AG04449 (cell line): ENCODE results near the gene SLC4A7.

Experiments used
- CTCF ChIA-PET: fragments of 350-600 bp; formaldehyde crosslinking; extraction: SDS; loops from one replicate; lab custom pipeline; 2021; ENCODE audit warnings: antibody characterized with exemption; lab: Yijun Ruan, JAX
- POLR2A ChIA-PET: fragments of 400-600, 350-600 bp; formaldehyde crosslinking; extraction: SDS; loops from one replicate; lab custom pipeline; 2020; ENCODE audit warnings: antibody characterized with exemption, inconsistent platforms; lab: Yijun Ruan, JAX
- DNase-seq: peaks from one replicate; pipeline ENCODE4 v3.0.0-alpha.2; 2010; ENCODE audit warnings: low read depth, low spot score
- H3K4me3 ChIP-seq: 2 replicates; pipeline ENCODE4 v1.5.1; 2011; ENCODE audit warnings: low read depth, mild to moderate bottlenecking, control low read depth, low read length
- CTCF ChIP-seq: IDR thresholded peaks from one replicate; pipeline ENCODE4 v1.5.1; 2011; ENCODE audit warnings: mild to moderate bottlenecking, moderate library complexity, low read length, control low read depth, inconsistent platforms; ENCODE audit not compliant: insufficient read depth; ENCODE audit errors: missing control alignments

Gene SLC4A7

GRCh38 chr3:27384191-27384590 is 100.0 kb downstream of the SLC4A7 start:
- ChIA-PET POLR2A (no interaction called here), CTCF (no interaction called here)
- DNase-seq: no peak
- no peak overlapping the region for H3K4me3 ChIP-seq
- TF ChIP-seq CTCF: no peak

- no peak for DNase-seq
- CTCF ChIA-PET: interaction anchor here (1.1 kb wide), 1 partner anchor 332 kb away, joined by 5 read pairs; no protein-coding TSS in a partner anchor
- POLR2A ChIA-PET: no interaction called here
- no peak for TF ChIP-seq CTCF
- H3K4me3 ChIP-seq: no peak overlapping the region
Observed at GRCh38 chr3:27380433-27381357, 103.5 kb downstream of the SLC4A7 start.

GRCh38 chr3:27378331-27378730 is 105.9 kb downstream of the SLC4A7 start:
- POLR2A ChIA-PET: no interaction called here
- H3K4me3 ChIP-seq: no peak overlapping the region
- no peak for TF ChIP-seq CTCF
- CTCF ChIA-PET: interaction anchor here (1.3 to 1.5 kb wide), 2 partner anchors 55 to 89 kb away, joined by 3 to 4 read pairs; no protein-coding TSS in a partner anchor
- no peak for DNase-seq

- ChIA-PET CTCF (no interaction called here), POLR2A (no interaction called here)
- no peak for TF ChIP-seq CTCF
Observed at GRCh38 chr3:27376109-27376772, 107.9 kb downstream of the SLC4A7 start.

GRCh38 chr3:27368831-27369607 is 115.2 kb downstream of the SLC4A7 start, which contains the start of gene NEK10:
TSS of gene NEK10 (minus strand) at chr3:27369383. CDS start at chr3:27352882, 16,501 bp downstream.
- peak; percentile 11 for TF ChIP-seq CTCF
- ChIA-PET CTCF (interaction anchor here (1.9 kb wide), 1 partner anchor 11 kb away, joined by 9 read pairs; no protein-coding TSS in a partner anchor), POLR2A (interaction anchor here (1.1 kb wide), 1 partner anchor 9 kb away, joined by 3 read pairs; no protein-coding TSS in a partner anchor)
- DNase-seq: no peak
- H3K4me3 ChIP-seq: peak within 1 kb of the TSS; percentile 60

More at GRCh38 chr3:27376109-27376772, 107.9 kb downstream of the SLC4A7 start:
- DNase-seq: no peak
- no peak overlapping the region for H3K4me3 ChIP-seq
